A673 (cell line): ENCODE results near the gene SLC25A6. TPM values are rescaled to one million over a fixed set of nuclear protein-coding genes. Genes with fewer than 3 reads are reported as not detected.
"Not testable (repeated sequence)": the region's sequence is repeated elsewhere in the genome, so short reads cannot be mapped to it uniquely, and the experiment has no call there.

Experiments used
- BruUV-seq: library from RNA; stranded (reverse); fragments of 400-500 nt; replicated peaks from 2 replicates; lab custom pipeline; 2021; lab: Mats Ljungman, UMichigan
- CTCF ChIA-PET: fragments of 300-600 bp; sonication (Branson Sonifier 250); formaldehyde crosslinking; loops from one replicate; lab custom pipeline; 2022; ENCODE audit warnings: antibody characterized with exemption; lab: Charles Lee
- POLR2A ChIA-PET: fragments of 300-600 bp; sonication (Branson Sonifier 250); formaldehyde crosslinking; loops from one replicate; lab custom pipeline; 2022; ENCODE audit warnings: antibody characterized with exemption; ENCODE audit not compliant: low non-redundant PET; lab: Charles Lee
- DNase-seq: peaks from one replicate; pipeline ENCODE4 v3.0.0-alpha.2; 2015; ENCODE audit warnings: low spot score
- H3K27ac ChIP-seq: fragments of 200-600 bp; sonication (generic); 2 replicates; pipeline ENCODE4 v1.5.1; 2016; ENCODE audit warnings: mixed run types, low read depth, mild to moderate bottlenecking, mixed read lengths, antibody characterized with exemption, low read length; ENCODE audit not compliant: poor library complexity, severe bottlenecking
- H3K27me3 ChIP-seq: fragments of 200-600 bp; sonication (generic); replicated peaks from 2 replicates; pipeline ENCODE4 v1.6.1; 2017; ENCODE audit warnings: mixed run types, low read depth, mild to moderate bottlenecking, mixed read lengths, antibody characterized with exemption, low read length; ENCODE audit not compliant: insufficient read depth, poor library complexity
- H3K36me3 ChIP-seq: fragments of 200-600 bp; sonication (generic); 2 replicates; pipeline ENCODE4 v1.6.1; 2016; ENCODE audit warnings: mixed run types, mild to moderate bottlenecking, mixed read lengths, antibody characterized with exemption, low read length; ENCODE audit not compliant: insufficient read depth, poor library complexity, severe bottlenecking
- H3K4me1 ChIP-seq: fragments of 200-600 bp; sonication (generic); 2 replicates; pipeline ENCODE4 v1.6.1; 2017; ENCODE audit warnings: mixed run types, mild to moderate bottlenecking, mixed read lengths, antibody characterized with exemption, low read length; ENCODE audit not compliant: insufficient read depth, poor library complexity, severe bottlenecking
- H3K4me3 ChIP-seq: fragments of 200-600 bp; sonication (generic); 2 replicates; pipeline ENCODE4 v1.5.1; 2016; ENCODE audit warnings: low read depth, mixed run types, mild to moderate bottlenecking, mixed read lengths, low read length; ENCODE audit not compliant: poor library complexity, severe bottlenecking
- H3K9me3 ChIP-seq: fragments of 200-600 bp; sonication (generic); 2 replicates; pipeline ENCODE4 v1.6.1; 2016; ENCODE audit warnings: mixed run types, low read depth, mild to moderate bottlenecking, mixed read lengths, antibody characterized with exemption, low read length; ENCODE audit not compliant: poor library complexity, severe bottlenecking
- EZH2 ChIP-seq: fragments of 200-600 bp; sonication (generic); IDR thresholded peaks from 2 replicates; pipeline ENCODE4 v1.6.1; 2017; ENCODE audit warnings: borderline replicate concordance, low read depth, mild to moderate bottlenecking, mixed read lengths, antibody characterized with exemption, low read length; ENCODE audit not compliant: poor library complexity, severe bottlenecking
- intact Hi-C: fragments of 100-400 bp; cut with micrococcal nuclease; formaldehyde crosslinking; loops from one replicate; pipeline ENCODE4 v1.10.0; 2022; ENCODE audit not compliant: unreplicated experiment
- total RNA-seq: library from RNA; stranded (reverse); gene quantifications from 2 replicates; pipeline ENCODE4 v1.2.3, GENCODE V29; 2021
- TF ChIP-seq, protein P1 (sequence below): fragments of 300-800, 200-600 bp; sonication (generic); conservative IDR thresholded peaks from 2 replicates; pipeline ENCODE4 v1.5.1; 2017; ENCODE audit warnings: low read depth, mild to moderate bottlenecking, antibody characterized with exemption, low read length, moderate library complexity, mixed read lengths

The SLC25A6 gene
- total RNA-seq, 1 experiment from 2014 or later = 423 TPM

- BruUV-seq = no TSS peak
- H3K36me3 ChIP-seq = peaks cover 3% of the 10 kb centered on the region
- no peak overlapping the region for H3K4me3 ChIP-seq
- DNase-seq = no peak
- ChIA-PET POLR2A (no interaction called here), CTCF (no interaction called here)
- H3K27me3 ChIP-seq = no peaks in the 10 kb centered on the region
- H3K27ac ChIP-seq = no peak overlapping the region
- no peaks in the 10 kb centered on the region for H3K9me3 ChIP-seq
- intact Hi-C loops = no loop called here
- TF ChIP-seq, protein P1, sequence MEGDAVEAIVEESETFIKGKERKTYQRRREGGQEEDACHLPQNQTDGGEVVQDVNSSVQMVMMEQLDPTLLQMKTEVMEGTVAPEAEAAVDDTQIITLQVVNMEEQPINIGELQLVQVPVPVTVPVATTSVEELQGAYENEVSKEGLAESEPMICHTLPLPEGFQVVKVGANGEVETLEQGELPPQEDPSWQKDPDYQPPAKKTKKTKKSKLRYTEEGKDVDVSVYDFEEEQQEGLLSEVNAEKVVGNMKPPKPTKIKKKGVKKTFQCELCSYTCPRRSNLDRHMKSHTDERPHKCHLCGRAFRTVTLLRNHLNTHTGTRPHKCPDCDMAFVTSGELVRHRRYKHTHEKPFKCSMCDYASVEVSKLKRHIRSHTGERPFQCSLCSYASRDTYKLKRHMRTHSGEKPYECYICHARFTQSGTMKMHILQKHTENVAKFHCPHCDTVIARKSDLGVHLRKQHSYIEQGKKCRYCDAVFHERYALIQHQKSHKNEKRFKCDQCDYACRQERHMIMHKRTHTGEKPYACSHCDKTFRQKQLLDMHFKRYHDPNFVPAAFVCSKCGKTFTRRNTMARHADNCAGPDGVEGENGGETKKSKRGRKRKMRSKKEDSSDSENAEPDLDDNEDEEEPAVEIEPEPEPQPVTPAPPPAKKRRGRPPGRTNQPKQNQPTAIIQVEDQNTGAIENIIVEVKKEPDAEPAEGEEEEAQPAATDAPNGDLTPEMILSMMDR = no peak
- no peak for TF ChIP-seq EZH2
- H3K4me1 ChIP-seq = no peaks in the 10 kb centered on the region
Measured at GRCh38 chrX:1378306-1378759, 13.6 kb downstream of the SLC25A6 start.

- Histone ChIP-seq H3K4me1 (no peaks in the 10 kb centered on the region), H3K27ac (no peak overlapping the region), H3K4me3 (no peak overlapping the region), H3K27me3 (no peaks in the 10 kb centered on the region), H3K36me3 (no peaks in the 10 kb centered on the region), H3K9me3 (no peaks in the 10 kb centered on the region)
- ChIA-PET CTCF (no interaction called here), POLR2A (no interaction called here)
- BruUV-seq = no TSS peak
- DNase-seq = no peak
- intact Hi-C loops = no loop called here
- TF ChIP-seq EZH2 = no peak
- TF ChIP-seq, protein P1 = no peak
Measured at GRCh38 chrX:1368385-1368698, 23.6 kb downstream of the SLC25A6 start.

DNA sequence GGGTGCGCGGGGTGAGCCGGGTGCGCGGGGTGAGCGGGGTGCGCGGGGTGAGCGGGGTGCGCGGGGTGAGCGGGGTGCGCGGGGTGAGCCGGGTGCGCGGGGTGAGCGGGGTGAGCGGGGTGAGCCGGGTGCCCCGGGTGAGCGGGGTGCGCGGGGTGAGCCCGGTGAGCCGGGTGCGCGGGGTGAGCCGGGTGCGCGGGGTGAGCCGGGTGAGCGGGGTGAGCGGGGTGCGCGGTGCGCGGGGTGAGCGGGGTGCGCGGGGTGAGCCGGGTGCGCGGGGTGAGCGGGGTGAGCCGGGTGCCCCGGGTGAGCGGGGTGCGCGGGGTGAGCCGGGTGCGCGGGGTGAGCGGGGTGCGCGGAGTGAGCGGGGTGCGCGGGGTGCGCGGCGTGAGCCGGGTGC lies 25.6 kb downstream of the SLC25A6 start:
- H3K27me3 ChIP-seq, CTCF ChIA-PET, intact Hi-C loops, H3K4me3 ChIP-seq, BruUV-seq, H3K27ac ChIP-seq, H3K9me3 ChIP-seq, H3K4me1 ChIP-seq, DNase-seq, H3K36me3 ChIP-seq, POLR2A ChIA-PET: not testable (repeated sequence)

DNA sequence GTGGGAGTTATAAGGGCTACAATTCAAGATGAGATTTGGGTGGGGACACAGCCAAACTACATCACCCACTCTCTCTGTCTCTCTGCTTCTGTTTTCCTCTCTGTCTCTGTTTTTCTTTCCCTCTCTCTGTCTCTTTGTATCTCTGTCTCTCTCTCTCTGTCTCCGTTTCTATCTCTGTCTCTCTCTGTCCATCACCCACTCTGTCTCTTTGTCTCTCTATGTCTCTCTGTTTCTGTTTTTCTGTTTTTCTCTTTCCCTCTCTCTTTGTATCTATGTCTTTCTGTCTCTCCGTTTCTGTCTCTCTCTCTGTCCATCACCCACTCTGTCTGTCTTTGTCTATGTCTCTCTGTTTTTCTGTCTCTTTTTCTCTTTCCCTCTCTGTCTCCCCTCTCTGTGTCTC lies 30.0 kb downstream of the SLC25A6 start:
- Histone ChIP-seq H3K4me1 (no peaks in the 10 kb centered on the region), H3K9me3 (no peaks in the 10 kb centered on the region), H3K27ac (no peak overlapping the region), H3K27me3 (no peaks in the 10 kb centered on the region), H3K4me3 (no peak overlapping the region), H3K36me3 (no peaks in the 10 kb centered on the region)
- TSS peak; percentile 40 for BruUV-seq
- intact Hi-C loops = no loop called here
- TF ChIP-seq, protein P1 = no peak
- no peak for TF ChIP-seq EZH2
- ChIA-PET POLR2A (no interaction called here), CTCF (no interaction called here)
- no peak for DNase-seq
